HG03175 (cell line): ENCODE data around the gene GABARAP.

Experiments
- ATAC-seq: cut with Tn5 transposase; IDR thresholded peaks from one replicate; pipeline ENCODE4 v1.9.1; 2021; ENCODE audit warnings: mild to moderate bottlenecking, moderate library complexity; ENCODE audit not compliant: unreplicated experiment

GABARAP gene

DNA sequence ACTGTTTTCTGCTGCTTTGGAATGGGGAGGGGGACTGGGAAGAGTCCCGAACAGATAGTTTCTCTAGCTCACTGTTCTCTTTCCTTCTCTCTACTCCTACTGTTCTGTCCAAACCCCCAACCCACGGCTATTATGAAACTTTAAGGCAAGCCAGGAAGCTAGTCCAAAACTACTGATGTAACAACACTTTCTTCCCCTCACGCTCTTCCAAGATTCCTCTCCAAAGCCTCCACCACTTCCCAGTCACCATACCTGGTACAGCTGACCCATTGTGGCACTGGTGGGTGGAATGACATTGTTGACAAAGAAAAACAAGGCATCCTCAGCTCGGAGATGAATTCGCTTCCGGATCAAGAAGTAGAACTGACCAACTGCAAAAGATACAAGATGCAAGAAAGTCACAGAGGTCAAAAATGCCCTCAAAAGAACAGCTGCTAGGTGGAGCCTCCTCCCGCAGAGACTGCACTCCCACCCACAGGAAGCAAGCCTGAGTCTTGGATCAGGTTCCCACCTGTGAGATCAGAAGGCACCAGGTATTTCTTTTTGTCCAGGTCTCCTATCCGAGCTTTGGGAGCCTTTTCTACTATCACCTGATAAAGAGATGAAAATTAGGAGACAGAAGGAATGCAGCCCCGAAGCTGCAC is 1.0 kb downstream of the GABARAP start:
- no peak for ATAC-seq

DNA sequence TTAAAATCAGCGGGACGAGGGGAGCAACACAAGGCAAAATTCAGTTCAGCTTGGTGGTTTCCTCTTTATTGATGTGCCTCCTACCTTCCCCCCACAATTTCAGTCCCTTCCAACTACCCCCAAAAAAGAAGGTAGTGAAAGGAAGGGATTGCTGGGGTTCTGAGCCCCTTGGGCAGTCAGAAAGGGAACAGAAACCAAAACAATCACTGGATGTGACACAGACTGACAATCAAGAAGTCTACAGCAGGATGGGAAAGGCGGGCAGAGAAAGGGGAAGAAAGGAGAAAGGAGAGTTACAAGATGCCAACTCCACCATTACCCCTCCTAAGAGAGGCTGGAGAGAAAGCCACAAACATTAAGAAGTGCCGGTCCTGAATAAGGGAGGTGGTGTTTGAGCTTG is 1.9 kb downstream of the GABARAP start:
- ATAC-seq: no peak

DNA sequence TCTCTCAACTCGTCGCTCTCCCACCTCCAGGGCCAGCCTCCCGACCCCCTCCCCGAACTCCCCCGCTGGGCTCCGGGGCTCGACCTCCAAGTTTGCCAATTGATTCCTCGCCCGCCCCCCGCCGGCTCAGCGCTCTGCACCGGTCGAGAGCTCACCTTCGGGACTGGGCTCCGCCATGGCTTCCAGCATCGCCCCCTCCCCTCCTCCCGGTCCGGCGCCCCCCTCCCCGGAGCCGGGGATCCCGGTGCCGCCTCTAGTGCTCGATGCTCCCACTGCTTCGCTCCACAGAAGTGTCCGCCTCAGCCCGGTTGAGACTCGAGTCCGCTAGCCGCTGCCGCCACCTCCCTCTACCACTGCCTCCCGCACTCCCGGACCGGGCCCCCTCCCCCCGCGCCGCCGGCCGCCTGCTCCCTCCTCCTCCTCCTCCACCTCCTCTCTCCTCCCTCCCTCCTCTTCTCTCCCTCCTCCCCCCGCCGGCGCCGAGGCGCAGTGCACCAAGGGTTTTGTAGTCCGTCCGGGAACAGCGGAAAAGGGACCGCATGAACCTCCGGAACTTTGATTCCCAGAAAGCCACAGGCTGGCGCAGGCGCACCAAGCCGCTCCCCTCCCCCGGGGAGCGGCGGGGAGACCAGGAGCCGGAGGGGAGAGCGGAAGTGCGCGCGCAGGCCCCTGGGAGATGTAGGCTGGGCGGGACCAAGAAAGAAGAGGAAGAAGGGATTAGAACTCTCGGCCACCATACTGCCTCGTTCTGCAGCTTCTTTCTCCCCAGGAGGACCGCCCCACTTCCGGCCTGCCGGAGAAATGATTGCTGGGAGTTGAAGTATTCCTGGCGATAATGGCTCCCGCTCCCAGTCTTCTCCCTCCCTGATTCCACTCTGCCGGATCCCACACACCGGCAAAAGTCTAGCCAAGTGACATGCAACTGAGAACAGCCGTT is 2.9 kb downstream of the GABARAP start, which contains the start of gene PHF23:
TSS of gene PHF23 (minus strand) at position 367 of the 937 bp plus-strand sequence. CDS start at position 189, 178 bp downstream.
- ATAC-seq: peak; percentile 56

DNA sequence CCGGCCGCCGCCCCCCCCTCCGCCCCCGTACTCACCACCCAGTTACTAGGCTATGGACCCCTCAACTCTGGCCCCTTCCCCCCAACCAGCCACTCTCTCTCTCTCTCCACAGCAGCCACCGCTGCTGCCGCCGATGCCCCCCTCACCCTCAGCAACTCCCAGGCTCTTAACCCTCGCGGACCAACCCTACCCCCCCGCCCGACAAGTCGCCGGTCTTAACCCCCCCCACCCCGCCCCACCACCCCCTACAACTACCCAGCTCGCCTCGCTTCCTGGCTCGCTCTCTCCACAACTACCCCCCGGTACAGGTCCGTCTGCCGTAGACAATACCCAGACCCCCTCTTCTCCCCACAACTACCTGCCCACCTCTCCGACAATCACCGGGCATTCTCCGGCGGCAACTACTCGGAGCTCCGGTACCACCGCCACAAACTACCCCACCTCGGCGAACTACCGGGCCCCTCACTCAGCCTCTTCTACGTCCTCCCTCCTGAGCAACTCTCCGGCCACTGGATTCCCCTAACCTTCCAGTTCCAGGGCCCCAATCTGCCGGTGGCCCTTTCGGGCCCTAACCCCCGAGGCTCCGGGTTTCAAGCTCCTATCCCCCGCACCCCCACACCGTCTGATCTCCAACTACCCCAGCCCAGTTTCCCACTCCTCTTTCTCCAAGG is 3.7 kb downstream of the GABARAP start:
- no peak for ATAC-seq

DNA sequence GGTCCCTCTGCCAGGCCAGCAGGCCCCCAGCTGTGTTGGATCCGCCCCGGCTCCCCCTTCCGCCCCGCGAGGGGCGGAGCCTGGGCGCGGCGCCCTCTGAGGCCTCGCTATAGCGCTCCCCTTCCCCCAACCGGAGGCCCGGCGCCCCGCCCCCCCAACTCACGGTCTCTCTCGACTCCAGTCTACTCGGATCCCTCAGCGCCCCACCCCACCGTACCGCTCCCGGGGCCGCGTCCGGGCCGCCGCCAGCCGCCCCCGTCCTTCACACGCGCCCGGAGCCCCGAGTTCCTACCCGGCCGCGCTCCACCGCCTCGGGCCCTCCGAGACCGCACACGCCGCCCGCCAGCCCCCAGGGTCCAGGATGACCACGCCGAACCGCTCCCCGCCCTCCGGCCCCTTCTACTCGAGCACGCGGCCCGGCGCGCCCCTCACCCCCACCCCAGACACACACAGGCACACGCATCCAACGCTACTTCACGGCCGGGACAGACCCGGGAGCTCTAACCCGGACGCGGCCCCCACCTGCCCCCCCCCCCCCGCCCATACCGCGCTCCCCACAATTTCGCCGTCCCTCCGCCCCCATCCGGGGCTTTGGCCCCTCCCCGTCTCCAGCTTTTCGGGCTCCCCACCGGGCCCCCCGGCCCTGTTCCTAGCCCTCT is 4.4 kb downstream of the GABARAP start:
- ATAC-seq: no peak

DNA sequence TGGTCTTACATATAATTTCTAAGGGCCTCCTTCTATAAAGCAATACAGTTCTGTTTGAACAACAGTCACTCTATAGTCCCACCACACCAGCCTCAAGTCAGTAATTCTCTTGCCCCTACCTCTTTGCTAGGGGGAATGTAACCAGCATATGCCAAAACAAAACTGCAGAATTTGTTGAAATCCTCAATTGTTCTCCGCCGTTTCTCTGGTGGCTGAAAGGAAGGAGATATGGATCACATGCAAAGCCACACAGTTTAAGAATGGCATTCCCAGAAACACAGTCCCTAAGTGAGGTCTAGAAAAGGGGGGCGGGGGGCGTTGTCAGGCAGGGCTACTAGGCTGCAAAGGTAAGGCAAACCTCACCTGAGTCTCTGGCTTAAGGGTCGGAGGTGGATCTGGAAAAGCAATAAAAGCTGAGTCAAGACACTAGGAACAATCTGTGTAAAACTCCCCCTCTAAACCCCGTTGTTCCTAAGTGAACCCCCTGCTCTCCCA is 4.9 kb downstream of the GABARAP start:
- no peak for ATAC-seq

DNA sequence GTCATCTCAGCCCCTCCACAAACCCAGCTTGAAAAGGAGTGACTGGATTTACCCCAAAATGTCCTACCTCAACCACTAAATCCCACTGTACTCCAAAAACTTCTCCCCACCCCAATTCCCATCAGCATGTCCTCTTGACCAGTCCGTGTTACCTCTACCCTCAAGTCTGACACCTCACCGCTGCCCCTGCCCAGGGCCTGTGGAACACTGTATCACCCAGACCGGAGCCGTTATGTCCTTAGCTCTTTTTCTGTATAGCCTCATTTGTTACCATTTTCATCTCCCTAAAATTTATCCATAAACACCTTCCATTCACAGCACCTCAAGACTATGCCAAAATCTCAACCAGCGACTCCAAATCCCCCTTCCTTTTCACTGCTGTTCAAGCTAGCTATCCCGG is 5.4 kb downstream of the GABARAP start:
- no peak for ATAC-seq

DNA sequence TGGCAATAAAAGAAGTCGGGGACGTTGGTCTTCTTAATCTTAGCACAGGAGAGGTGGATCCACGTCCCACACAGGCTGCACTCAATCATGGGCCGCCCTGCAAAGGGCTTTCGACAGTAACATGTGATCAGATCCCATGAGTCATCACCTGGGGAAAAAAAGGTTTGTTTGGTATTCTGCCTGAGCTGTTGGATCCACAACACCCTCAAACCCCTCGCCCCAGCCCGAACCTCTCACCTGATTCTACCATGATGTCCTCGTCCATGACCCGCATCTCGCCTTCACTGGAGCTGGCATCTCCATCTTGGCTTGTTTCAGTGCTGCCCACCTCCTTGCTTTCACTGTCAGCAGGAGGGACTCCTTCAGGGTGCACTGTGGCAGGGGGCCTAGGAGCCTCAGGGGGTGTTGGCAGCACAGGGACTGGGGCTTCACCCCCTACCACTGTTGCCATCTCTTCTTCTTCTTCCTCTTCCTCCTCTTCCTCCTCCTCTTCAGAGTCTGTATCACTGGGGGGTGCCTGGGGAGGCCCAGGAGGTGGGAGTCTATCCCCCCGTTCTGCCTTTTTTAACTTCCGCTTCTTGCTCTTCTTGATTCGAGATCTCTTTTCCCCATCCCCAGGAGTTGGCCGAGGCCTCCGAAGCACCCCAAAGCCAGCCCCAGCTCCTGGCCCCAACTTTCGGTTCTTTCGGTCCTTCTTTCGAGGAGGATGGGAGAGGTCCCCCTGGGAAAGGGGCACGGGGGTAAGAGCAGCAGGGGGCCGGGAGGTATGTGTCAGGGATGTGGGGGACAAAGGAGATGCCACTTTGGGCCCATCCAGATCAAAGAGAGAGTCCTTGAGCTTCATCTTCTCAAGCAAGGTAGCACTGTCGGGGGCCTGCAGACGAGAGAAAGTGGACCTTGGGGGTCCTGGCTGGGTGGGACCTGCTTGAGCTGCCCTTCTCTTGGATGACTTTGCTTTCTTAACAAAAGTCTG is 6.3 kb downstream of the GABARAP start:
- ATAC-seq: no peak

DNA sequence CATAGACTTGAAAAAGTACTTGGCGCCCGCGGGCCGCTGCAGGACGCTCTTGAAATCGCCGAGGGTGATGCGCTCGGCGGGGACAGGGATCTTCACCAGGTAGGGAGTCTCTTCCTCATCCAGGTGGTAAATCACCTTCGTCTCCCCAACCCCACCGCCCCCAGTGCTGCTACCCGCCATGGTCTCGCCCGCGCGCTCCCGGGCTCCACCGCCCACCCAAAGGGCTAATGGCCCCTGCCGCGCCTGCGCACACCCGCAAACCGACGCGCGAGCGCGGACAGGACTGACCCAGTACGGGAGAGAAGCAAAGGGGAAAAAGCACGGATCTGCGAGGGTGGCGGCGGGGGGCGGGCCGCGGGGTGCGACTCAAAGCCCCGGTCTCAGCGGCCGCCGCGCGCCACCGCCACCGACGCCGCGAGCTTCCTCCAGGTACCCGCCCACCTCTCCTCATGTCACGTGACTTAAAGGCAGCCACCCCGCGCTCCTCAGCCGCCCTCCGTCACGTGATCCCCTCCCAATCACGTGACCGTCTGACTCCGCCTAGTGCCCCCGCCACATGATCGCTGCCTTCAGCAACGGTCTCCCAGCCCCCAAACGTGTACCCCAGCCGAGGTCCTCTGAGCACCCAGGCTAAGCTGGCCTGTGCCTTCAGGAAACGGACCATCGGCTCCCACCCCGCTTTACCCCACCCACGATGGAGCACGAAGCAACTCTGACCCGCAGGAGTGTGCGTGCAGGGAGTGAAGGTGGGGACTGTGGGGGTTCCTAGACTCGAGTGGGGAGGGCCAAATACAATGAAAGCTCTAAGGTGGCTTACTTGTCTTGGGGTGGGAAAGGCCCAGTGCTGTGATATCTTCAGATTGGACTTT is 7.9 kb downstream of the GABARAP start, which contains the start of gene DVL2:
TSS of gene DVL2 (minus strand) at position 435 of the 869 bp plus-strand sequence. CDS start at position 180, 255 bp downstream.
- peak; percentile 68 for ATAC-seq

DNA sequence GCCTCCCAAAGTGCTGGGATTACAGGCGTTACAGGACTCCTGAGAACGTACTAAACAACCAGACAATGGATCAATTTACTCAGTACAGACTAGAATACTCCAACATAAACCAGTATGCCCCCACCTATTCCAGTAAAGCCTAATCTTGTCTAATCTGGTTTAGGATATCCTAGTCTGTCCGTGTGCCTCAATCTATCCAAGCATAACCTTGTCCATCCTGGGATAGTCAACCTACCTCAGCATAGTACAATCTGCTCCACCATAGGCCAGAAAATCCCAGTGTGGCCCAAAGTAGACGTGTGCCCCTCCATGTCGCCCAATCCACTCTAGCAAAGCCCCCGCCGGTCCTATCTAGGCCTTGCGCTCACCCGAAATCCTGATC is 8.6 kb downstream of the GABARAP start:
- no peak for ATAC-seq

DNA sequence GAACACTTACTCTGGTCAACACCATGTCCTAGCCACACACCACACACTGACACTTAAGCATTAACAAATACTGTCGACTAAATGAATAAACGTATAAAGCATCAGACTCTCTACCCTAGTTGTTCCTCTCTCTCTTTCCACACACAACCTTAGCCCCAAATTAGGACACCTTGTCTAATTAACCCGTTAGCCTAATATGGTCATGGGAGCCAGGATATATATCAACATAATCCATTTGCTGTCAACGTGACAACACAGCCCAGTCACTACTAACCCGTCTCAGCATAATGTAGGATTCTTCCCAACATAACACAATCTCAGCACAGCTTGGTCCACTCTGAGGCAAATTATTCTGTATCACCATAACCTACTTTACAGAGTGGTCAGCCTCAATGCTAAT is 10.1 kb downstream of the GABARAP start:
- no peak for ATAC-seq

DNA sequence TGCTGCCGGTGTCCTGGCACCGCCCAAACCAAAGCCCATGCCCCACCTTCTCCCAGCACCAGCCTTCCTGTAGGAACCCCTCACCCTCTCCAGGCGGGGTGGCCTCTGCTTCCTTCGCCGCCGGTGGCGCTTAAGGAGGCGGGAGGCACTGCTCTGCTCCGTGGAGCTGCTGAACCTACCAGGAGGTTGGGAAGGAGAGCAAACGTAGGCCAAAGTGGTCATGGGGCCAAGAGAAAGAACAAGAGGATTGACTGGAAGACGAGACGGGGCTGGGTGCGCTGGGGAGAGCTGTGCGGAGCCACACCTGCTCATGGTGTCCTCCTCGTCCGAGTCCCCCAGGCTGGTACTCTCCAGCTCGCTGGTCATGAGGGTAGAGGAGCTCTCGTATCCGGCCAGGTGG is 12.7 kb downstream of the GABARAP start:
- no peak for ATAC-seq

DNA sequence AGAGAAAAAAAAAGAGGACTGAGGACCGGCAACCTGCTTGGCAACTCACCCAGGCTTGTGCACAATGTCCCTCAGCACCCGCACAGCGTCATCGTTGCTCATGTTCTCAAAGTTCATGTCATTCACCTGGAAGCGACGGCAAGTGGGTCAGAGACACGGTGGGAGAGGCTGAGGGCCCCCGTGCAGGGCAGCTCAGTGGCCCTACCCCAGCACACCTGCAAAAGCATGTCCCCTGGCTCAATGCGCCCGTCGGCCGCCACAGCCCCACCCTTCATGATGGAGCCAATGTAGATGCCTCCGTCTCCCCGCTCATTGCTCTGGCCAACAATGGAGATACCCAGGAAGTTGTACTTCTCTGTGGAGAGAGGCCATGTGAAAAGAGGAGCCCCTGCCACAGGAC is 13.3 kb downstream of the GABARAP start:
- no peak for ATAC-seq

DNA sequence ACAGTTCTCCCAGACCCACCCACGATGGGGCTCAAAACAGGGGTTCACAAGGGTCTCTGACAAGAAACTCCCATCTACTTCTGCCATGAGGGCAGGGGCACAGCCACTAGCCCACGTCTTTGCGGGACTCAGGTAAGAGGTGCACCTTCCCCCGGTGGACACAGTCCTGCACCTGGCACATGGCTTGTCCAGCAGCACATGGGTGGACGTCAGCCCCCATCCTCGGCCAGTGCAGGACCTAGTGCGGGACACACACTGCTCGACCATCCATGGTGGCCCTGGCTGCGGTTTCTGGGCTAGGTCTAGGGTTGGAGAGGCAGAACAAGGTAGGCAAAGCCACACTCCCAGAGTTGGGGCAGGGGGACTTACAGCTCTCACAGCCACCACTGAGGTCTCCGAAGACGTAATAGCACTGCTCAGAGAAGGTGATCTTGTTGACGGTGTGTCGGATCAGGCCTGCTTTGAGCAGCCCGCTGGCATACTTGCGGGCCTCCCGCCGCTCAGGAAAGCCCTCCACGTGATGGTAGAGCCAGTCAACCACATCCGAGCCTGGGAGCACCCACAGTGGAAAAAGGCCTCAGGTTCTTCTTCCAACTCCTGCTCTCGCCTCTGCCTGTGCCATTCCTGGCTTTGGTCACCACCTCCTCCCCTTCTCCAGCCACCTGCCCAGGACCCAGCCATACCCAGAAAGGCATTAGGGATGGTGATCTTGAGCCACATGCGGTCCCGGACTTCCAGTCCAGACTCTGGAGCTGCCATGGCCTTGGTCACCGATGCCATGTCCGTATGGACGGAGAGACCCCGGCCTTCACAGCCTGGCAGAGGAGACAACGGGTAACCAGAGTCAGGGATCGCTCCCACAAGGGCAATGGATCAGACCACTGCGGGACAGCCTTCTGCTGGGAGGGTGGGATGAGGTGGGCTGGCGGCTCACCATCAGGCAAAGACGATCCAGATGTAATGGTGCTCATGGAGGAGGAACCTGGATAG is 15.2 kb downstream of the GABARAP start:
- no peak for ATAC-seq

DNA sequence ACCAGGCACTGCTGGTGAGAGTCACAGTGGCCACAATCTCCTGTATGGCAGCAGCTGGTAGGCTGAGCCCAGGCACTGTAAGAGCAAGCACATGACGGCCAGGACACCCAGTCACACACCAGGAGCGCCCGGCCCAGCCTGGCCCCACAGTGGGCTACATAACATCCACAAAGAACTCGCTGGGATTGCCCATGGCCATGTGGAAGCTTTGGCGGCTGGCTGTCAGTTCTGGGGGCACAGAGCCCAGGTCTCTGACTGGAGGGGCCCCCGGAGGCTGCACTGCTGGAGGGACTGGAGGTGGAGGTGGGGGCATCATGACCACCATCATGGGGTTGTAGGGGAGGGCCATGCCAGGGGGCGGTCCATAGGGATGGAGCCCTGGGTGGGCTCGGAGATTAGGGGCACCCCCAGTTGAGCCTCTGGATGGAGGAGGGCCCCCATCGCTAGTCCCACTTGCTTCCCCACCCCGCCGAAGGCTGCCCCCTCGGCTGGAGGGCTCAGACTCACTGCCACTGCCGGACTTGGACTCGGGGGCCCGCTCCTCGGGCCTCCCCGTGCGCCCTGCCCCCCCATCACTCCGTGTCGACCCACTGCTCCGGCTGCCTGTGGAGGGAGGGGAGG is 16.4 kb downstream of the GABARAP start:
- no peak for ATAC-seq

DNA sequence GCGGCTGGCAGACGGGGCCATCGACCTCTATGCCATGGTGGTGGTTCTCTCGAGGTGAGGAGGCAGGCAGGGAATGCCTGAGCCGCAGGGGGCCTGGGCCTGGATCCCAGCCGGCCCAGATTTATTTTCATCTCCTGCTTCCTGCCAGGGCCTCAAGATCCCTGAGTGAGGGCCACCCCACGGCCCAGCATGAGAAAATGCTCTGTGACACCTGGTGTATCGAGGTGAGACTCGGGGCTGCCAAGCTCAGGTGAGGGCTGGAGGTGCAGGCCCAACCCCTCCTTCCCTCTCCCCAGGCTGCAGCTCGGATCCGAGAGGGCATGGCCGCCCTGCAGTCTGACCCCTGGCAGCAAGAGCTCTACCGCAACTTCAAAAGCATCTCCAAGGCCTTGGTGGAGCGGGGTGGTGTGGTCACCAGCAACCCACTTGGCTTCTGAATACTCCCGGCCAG is 17.6 kb downstream of the GABARAP start:
- no peak for ATAC-seq

DNA sequence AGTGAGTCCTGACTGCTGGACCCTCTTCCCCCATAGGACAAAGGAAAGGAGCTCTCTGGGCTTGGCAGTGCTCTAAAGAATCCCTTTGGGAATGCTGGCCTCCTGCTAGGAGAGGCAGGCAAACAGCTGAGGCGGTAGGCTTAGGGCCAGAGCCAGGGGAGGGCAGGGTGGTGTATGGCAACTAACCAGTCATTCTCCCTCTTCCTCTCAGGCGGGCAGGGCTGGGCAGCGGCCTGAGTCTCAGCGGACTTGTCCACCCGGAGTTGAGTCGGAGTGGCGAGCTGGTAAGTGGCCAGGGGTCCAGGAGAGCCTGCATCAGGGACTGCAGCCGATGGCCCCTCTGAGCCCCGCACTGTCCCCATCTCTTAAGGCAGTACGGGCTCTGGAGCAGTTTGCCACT is 18.1 kb downstream of the GABARAP start:
- no peak for ATAC-seq
